AG08395 (cell line): ENCODE measurements around the gene UNC13D.
"Not testable (repeated sequence)": the region's sequence is repeated elsewhere in the genome, so short reads cannot be mapped to it uniquely, and the experiment has no call there.

Experiments used
- DNase-seq: peaks from one replicate; pipeline ENCODE4 v3.0.0; 2012; ENCODE audit warnings: mixed read lengths, low spot score

The UNC13D gene

DNA sequence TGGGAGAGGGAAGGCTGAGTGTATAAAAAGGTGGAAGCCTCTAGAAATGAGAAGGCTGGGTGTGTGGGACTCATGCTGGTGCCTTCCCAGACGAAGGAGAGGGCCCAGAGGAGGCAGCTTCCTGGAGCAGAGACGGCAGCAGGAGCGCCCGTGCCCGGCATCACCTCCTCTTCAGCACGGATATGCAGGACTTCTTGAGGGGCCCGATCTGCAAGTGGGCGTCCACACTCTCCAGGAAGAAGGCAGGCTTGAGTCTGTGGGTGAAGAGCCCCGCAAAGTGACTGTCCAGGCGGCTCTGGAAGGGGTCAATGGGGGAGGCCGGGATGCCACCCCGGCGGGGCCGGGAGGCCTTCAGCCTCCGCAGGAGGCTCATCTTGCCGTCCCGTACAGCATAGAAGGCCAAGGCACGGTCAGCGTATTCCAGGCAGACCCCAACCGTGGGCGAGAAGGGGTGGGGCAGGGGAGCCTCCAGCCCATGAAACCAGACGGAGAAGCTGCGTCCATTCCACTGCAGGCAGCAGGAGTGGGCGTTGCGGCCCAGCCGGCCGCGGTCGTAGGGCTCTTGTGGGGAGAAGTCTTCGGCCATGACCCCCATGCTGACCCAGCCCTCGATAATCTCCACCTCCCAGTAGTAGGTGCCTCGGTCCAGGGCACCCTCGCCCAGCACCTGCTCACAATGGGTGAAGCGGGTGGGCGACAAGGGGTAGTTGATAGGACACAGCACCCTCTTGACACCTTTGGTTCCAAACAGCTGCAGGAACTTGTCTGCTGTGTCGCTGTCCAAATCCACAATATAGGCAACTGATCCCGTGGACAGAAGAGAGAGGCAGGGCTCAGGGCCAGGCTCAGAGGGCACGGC lies 30.3 kb upstream of the UNC13D start:
- DNase-seq, result no peak

- DNase-seq, result no peak
These were observed 29.6 kb upstream of the UNC13D start for GRCh38 chr17:75873587-75874322.

DNA sequence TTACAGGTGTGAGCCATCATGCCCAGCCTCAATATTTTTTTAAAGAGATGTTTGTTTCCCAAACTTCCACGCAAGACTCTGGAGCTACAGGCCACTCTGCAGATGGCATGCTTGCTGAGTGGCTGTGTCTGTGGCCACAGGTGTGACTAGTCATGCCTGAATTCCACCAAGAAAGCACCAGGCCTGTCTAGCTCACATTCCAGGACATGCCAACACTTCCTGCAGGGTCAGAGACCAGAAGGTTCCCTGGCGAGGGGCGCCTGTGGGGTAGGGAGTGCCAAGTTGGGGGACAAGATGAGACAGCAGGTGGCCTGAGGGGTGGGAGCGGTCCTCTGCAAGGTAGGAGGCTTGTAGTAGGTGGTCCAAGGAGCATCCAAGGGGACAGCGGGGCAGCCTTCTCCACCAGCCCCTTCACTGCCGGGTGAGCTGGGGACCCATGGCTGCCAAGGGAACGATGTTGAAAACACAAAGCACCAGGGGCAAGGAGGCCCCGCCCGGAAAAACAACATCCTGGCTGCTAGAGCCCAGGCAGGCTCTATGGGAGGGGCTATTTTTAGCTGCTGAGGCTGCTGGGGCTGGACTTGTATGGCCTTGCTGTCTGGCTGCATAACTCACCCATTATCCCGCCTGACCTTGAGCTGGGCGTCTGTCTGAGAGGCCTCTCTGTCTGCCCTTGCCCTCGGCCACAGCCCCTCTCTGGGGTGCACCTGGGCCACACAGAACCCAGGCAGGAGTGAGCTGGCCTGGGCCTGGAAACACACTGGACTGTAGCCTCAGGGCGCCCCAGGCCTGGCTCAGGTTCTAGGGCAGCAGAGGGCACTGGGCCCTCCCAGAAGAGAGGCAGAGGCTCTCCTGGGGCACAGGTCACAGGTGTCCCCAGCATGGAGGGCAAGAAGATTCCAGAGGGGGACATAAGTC lies 28.5 kb upstream of the UNC13D start:
- peak; percentile 88 for DNase-seq

DNA sequence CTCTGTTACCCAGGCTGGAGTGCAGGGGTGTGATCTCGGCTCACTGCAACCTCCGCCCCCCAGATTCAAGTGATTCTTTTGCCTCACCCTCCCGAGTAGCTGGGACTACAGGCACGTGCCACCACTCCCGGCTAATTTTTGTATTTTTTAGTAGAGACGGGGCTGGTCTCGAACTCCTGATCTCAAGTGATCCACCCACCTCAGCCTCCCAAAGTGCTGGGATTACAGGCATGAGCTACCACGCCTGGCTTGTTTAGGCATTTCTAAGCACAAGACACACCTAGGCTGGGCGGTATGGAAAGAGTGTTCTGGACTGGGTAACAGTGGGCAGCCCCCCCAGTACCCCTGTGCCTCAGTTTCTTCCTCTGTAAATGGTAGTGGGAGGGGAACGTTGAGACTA lies 26.0 kb upstream of the UNC13D start:
- DNase-seq, result not testable (repeated sequence)

DNA sequence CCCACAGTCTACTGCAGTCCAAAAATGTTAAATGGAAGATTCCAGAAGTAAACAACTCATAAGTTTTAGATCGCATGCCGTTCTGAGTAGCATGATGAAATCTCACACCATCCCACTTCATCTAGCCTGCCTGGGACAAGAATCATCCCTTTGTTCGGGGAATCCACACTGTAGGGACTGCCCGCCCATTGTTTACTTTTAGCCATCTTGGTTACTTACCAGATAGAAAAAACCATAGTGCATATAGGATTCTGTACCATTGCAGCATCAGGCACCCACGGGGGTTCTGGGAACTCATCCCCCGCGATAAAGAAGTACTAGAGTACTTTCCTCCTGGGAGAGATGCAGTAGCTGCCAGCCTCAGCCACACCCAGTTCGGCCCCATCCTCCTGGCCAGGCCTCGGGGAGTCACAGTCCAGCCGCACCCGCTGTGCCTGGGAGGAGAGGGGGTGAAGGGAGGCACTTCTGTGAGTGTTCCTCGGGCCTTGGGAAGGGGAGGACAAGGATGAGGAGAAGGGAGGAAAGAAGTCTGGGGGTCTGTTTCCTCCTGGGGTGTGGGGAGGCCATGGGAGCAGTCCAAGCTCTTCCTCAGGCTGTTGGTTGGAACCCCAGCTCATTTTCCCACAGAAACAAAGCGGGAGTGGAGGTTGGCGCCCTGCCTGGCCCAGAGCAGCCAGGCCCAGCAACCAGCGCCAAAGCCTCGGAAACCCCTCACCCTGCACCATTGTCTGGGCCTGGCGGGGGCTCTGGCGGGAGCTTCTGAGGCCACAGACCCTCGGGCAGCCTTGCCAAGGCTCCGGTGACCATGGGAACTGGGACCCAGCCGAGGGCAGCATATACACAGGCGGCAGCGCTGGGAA lies 25.3 kb upstream of the UNC13D start:
- peak; percentile 63 for DNase-seq

- DNase-seq, result not testable (repeated sequence)
These were observed 24.6 kb upstream of the UNC13D start for GRCh38 chr17:75868730-75869281.

DNA sequence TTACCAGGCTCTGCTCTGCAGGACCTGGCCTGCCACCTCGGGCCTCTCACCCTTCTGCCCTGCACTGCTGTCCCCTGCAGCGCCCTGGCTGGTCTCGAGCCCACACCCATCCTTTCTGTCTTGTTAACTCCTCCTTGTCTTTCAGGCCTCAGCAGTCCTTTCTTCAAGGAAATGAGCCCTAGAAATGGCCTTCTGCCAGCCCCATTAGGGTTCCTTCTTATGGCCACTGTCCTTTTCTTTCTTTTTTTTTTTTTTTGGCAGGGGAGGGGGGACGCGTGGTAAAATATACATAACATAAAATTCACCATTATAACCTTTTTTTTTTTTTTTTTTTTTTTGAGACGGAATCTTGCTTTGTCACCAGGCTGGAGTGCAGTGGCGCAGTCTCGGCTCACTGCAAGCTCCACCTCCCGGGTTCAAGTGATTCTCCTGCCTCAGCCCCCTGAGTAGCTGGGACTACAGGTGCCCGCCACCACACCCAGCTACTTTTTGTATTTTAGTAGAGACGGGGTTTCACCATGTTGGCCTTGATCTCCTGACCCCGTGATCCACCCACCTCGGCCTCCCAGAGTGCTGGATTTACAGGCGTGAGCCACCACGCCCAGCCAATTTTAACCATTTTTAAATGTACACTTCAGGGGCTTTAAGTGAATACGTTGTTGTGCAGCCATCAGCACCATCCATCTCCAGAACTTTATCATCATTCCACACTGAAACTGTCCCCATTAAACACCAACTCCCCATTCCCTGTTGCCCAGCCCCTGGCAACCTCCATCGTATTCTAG lies 21.4 kb upstream of the UNC13D start:
- not testable (repeated sequence) for DNase-seq

- DNase-seq, result not testable (repeated sequence)
These were observed 20.7 kb upstream of the UNC13D start for GRCh38 chr17:75864887-75865286.

GRCh38 chr17:75864448-75864871 lies 20.3 kb upstream of the UNC13D start:
- DNase-seq, result peak; percentile 66

GRCh38 chr17:75861927-75862317 lies 17.7 kb upstream of the UNC13D start:
- DNase-seq, result no peak

GRCh38 chr17:75859358-75859757 lies 15.2 kb upstream of the UNC13D start:
- DNase-seq, result not testable (repeated sequence)

DNA sequence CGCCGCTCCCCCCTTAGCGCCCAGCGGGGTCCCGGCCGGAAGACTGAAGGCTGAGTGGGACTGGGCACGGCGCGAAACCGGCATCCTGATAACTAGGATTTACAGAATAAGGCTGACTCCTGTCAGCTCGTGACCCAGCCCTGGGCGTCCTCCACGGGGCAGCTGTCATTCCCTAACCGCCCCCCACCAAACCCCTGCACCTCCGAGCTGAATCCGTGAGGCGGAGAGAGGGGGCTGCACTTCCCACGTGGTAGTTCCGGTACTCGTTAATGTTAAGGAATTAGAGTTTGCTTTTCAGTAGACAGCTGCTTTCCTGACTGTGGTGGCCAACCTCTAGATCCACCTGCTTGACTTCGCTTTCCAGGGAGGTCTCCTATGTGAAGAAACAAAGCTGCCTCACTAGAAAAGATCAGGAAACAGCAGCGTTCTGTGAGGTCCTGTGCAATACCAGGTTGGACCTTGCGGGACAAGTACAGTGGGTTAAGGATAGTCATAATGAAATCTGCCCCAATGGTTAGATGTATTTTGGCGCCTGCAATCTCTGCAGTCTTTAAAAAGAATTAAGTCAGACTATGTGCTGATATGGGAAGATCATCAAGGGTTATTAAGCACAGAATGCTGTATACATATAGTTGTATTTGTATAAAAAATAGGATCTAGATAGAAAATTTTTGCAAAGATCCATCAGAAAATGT lies 12.0 kb upstream of the UNC13D start:
- DNase-seq, result no peak

DNA sequence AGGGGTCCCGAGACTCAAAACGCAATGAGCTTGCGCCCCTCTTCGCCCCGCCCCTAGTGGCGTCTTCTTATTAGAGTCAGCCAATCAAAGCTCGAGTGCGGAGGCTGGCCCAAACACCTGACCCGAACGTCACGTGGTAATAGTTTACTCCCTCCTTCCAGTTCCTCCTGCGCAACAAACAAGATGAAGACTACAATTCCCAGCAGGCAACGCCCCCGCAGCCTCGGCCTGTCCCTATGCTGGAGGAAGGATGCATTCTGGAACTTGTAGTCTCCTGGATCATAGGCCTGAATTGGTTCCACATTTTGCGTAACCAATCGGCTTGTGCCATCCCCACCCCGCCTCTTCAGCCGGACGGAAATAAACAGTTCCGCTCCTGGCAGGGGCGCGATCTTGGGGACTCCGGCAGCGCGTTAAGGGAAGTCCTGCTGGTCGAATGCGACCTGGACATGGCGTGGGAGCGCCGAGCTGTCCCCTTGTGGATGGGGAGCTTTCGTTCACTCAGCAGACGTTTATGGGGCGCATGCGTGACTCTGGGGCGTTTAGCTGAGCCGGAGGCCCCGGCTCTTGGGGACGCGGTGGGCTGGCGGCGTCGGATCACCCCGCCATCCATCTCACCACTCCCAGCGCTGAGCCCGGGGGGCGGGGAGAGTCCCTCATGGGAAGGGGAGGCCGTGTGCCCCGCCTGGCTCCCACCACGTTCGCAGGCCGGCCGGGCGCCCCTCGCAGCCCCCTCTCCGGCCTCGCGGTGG lies 11.3 kb upstream of the UNC13D start, which contains the start of gene WBP2:
Gene WBP2, minus strand, starts transcription at position 26 of the 752 bp plus-strand sequence. CDS start 38 bp downstream, outside the sequence.
- DNase-seq, result peak; percentile 99

DNA sequence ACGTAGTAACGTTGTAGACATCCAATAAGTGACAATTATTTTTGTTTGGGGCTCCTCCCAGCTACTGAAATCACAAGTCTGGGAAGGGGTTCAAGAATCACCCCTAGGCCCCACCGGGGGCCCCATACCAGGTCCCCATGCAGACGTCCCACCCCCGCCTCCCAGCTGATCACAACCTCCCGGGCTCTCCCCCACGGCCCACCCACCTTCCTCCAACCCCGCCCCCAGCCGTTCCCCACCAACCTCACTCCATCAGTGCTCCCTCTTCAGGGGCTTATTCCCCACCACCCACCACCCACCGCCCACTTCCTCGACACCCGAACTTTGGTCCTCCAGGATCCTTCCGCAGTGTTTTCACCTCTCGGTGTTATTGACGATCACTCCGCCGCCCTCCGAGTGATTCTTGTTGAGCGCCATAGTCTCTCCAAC lies 10.7 kb upstream of the UNC13D start:
- no peak for DNase-seq

GRCh38 chr17:75854101-75854748 lies 10.0 kb upstream of the UNC13D start:
- DNase-seq, result peak; percentile 79

DNA sequence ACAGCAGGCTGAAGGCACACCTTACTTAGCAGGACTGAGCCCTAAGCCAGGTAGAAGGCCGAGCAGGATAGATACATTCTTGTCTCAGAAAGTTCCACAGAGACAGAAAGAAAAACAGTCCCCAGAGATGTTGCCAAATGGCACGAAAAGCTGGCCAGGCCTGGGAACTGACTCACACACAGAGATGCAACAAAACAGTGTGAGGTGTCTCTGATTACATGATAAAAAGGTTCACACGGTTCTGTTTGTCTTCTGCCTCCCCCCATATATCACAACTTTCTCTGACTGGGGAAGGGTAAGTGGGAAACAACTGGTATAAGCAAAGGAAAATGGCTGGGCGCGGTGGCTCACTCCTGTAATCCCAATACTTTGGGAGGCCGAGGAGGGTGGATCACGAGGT lies 9.2 kb upstream of the UNC13D start:
- DNase-seq, result peak; percentile 60

DNA sequence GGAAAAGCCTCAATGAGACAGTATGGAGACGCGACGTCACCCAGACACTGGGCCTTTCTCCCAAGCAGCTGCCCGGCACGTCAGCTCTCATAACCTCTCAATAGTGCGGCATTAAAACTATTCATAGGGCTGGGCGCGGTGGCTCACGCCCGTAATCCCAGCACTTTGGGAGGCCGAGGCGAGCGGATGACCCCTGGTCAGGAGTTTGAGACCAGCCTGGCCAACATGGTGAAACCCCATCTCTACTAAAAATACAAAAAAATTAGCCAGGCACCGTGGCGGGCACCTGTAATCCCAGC lies 7.4 kb upstream of the UNC13D start:
- DNase-seq, result not testable (repeated sequence)
